Stimulated activated CD8-positive, alpha-beta memory T cell treated with anti-CD3 and anti-CD28 coated beads, Interleukin-15, amount 100 ng/mL, for 48 hours (primary cell): Measurements from ENCODE around the gene ZNF503.
"Not testable (repeated sequence)": the region's sequence is repeated elsewhere in the genome, so short reads cannot be mapped to it uniquely, and the experiment has no call there.

Source experiments
- DNase-seq, 2 donors: peaks; one replicate each; pipeline ENCODE4 v3.0.0-alpha.2; 2020; ENCODE audit warnings: low read depth in 2 of 2

ZNF503 gene

DNA sequence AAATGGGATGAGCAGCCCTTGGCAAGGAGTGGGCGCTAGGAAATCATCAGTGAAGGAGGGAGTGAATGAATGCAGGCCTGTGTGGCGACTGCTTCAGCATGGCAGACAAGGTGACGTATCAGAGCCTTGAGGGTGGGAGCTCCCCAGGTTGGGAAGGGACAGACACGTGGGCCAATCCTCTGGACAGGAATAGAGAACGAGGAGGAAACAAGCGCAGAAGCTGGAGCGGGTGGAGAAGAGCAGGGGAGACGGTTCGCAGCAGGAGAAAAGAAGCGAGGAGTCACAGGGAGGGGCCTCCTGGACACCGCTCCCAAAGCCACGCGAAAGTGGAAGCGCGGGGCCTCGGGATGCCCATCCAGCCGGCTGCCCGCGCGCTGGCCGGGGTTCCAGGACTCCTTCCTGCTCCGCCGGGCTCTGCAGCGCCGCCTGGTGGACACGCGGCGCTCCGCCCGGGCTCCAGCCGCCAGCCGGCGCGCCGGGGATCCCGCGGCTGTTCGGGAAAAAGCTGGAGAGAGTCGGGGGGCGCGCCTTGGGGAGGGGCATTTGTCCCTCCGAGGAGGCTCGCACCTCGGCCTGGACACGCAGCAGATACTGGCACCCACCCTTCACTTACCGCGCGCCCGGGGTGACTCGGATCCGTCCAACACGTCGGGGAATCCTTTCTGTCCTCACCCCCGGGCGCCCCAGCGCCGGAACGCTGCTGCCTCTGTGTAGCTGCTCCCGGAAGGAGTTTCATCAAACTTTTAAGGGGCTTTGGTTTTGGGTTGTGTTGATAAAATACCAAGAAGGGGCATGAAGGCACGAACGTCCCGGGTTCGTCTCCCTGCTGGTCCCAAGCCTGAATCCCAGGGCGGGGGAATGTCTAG, 6.3 kb downstream of the ZNF503 start:
- no peak for DNase-seq

DNA sequence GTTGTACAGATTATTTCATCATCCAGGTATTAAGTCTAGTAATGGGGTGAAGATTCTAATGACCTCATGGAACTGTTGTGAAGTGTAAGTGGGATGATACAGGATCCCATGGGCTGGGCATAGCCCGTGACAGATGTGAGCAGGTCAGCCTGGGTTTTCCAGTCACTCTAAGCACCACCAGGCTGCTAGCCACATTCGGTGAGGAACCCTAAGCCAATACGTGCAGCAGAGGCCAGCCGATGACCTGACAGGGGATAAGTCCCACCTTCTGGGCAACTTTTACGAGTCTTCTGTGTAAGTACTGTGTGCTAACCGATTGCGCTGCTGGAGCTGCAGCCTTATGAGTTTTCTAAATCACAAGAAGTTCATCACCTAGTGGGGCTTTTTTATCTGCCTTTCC, 7.3 kb downstream of the ZNF503 start:
- no peak for DNase-seq

DNA sequence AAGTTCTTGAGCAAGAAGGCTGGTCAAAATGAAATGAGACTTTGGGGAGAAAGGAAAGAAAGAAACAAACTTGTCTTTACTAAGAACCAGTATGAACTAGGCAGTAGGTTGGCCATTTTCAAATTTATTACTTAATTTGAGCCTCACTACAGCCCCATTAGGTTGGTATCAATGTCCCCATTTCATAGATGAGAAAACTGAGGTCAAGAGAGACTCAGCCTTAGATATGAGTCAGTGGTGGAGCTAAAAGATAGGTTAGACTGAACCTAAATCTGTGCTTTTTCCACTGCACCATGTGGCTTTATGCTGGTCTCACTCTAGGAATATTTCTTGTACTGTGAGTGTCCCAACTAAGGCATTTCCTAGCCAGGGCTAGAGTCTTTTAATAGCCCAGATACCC, 8.8 kb downstream of the ZNF503 start:
- no peak for DNase-seq

DNA sequence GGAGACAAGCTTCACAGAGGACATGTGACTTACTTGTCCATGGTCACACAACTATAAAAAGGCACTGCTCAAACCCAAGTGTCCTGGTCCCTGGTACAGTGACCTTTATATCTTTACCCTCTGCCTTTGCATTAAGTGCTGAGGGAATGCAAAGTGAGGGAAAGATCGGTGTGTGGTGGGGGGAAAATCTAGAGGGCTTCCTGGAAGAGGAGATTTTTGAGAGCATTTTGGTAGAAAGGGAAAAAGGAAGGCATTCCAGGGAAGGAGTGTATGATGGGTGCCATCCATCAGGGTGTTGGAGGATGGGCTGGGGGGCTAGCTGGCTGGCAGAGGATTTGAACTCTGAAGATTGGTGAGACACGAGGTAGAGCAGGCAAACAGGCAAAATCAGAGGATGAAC, 9.3 kb downstream of the ZNF503 start:
- DNase-seq = no peak

DNA sequence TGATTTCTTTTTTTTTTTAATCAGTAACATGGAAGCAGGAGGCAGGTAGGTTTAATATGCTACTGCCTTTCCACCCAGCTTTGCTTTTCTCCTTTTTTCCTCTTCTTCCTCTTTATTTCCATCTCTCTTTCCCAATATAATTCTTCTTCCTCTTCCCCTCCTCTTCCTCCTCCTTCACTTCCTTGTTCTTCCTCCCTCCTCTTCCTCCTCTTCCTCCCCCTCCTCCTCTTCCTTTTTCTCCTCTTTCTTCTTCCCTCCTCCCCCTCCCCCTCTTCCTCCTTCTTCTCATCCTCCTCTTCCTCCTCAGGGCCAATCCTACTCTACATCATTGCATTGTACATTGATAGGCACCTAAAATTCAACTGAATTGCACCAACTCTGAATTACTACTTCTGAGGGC, 11.4 kb downstream of the ZNF503 start:
- no peak for DNase-seq

DNA sequence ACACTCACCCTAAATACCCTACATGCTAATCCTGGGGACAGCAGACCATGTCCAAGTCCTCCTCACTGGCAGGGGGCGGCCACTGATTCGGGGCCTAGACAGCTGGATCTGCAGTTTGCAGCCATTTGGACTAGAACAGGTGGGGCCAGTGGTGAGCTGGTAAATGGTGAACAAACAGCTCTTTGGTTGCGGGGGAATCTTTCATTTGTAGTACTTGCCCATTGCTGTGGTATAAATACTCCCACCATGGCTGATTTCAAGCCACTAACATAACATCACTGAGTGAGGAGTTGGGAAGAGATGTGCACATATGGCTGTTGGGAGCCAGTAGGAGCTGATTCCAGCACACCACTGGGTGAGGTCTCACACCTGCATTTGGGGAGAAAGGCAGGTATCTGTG, 13.5 kb downstream of the ZNF503 start:
- DNase-seq = no peak

DNA sequence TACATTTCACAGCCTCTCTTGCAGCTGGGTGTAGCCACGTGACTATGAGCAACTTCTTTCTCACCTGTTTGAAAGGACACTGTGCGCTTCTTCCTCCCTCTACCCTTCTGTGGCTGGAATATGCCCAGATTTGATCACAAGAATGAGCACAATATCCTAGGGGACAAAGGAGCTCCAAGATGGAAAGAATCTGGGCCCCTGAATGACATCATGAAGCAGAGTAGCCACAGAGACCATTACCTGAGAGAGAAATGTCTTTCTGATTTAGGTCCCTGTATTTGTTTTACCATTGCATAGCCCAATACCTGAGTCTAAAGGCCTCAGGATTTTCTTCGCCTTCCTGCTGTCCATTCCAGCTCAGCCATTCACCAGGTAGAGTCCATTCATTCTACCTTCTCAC, 15.4 kb downstream of the ZNF503 start:
- no peak for DNase-seq

DNA sequence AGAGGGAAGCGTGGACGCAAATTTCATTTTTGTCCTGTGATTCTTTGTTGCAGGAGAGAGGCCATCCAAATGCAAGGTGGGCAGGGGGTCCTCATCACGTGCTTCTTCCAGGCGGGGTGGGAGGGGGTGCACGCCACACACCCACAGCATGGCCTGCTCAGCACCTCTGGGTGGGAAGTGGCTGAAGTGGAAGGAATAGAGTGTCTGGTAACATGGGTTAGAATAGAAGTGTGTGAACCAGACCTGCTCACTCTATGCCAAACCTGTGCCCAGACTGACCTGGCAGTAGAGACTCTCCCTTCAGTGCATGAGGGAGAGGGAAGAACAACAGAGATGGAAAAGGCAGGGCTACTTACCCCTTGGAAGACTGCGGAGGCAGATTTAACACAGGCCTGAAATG, 21.7 kb downstream of the ZNF503 start:
- DNase-seq = no peak

DNA sequence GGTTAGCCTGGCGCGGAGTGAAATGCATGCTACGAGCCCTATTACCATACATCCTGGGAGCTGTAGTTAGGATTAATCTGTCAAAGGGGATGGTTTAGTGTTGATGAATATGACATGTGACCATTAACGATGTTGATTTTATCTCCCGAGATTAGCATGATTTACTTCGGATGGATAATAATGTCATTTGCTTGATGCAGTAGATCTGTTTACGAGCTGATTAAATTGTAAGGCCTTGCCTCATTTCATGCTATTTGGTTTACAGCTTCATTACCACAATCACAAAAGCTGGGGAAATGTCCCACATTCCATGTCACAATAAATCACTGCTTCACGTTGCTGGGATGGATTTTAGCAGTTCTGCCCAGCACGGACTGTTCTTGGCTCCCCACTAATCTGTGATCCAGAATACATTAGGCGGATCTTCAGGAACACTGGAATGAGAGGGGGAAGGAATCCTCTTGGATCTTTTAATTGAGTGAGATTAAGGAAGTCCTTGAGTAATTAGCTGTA, 22.3 kb downstream of the ZNF503 start:
- DNase-seq = no peak

DNA sequence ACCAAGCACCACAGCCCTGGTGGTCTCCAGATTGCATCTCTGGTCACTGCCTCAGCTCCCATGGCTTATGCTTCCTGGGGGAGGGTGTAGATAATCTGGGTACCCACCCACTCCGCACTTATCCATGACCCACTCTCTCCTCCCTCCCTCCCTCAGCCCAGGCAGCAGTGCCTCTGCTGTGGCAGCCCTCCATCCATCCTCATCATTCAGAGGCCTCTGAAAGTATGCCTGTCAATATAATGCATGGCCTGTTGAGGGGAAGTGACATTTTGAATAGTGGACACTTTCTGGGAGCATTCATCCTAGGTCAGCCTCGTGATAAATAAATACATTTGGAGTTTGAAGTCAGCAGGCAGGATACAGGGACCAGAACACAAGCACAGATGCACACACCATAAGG, 23.2 kb downstream of the ZNF503 start:
- DNase-seq = no peak

DNA sequence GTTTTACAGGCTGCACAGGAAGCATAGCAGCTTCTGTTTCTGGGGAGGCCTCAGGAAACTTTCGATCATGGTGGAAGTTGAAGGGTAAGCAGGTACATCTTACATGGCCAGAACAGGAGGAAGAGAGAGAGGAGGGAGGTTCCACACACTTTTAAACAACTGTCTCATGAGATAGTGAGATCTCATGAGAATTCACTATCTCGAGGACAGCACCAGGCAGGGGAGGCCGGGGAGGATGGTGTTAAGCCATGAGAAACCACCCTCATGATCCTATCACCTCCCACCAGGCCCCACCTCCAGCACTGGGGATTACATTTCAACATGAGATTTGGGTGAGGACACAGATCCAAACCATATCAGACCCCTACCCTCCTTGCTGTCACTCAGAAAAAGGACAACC, 23.7 kb downstream of the ZNF503 start:
- DNase-seq = no peak

DNA sequence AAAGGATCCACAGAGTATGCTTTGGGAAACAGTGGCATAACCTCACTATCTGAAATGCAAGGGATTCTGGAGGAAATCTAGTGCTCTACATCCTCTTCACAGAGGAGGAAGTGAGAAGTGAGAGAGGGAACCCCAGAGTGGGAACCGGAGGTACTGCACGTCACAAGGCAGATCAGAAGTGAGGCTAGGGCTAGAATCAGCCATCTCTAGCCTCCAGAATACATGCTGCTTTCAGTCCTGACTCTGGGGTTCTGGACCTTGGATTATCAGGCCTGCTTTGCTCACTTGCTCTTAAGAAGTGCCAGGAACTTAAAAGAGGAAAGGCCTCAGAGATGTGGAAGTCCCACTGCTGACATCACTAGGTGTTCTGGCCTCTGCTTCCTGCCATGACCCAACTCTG, 25.7 kb downstream of the ZNF503 start:
- no peak for DNase-seq

DNA sequence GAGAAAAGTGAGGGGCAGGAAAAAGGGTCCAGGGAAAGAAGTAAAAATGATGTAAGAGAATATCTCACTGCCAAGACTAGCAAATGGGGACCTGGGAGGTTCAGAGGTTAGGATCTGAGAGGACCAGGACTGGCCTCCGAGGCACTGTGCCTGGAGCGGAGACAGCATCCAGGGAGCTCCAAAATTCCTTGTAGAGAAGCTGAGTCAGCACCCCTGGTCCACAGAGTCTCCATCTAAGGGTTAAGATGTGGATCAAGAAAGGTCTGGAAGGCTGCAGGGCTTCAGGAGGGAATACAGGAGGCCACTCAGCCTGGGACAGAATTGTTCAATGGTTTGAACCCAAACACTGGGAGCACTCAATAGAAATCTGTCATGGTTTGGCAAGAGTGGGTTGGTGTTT, 30.6 kb downstream of the ZNF503 start:
- no peak for DNase-seq

DNA sequence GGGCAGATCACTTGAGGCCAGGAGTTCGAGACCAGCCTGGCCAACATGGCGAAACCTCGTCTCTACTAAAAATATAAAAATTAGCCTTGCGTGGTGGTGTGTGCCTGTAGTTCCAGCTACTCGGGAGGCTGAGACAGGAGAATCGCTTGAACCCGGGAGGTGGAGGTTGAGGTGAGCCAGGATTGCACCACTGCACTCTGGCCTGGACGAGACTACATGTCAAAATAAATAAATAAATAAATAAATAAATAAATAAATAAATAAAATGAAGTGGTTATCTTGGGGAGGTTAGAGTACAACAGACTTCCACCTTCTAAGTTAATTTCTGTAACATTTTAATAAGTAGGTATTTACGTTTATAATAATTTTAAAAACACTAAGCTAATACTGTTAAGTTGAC, 31.7 kb downstream of the ZNF503 start:
- DNase-seq = not testable (repeated sequence)

DNA sequence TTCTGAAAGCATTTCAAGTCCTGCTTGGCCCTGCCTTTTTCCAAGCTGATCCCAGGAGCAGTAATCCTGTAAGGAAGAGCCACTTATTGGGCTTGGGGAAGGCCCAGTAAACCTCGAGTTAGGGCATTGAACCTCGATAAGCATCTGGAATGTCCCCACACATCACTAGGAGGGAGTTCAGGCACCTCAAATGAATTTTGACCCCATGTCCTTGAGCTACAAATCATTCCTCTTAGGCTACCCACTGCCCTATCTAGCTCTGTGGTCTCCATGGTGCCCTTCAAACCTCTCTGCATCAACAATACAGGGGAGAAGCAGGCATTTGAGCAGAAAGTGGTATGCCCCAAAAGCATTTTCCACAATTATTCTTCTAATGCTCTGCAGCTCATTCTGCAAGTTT, 33.7 kb downstream of the ZNF503 start:
- DNase-seq = no peak

DNA sequence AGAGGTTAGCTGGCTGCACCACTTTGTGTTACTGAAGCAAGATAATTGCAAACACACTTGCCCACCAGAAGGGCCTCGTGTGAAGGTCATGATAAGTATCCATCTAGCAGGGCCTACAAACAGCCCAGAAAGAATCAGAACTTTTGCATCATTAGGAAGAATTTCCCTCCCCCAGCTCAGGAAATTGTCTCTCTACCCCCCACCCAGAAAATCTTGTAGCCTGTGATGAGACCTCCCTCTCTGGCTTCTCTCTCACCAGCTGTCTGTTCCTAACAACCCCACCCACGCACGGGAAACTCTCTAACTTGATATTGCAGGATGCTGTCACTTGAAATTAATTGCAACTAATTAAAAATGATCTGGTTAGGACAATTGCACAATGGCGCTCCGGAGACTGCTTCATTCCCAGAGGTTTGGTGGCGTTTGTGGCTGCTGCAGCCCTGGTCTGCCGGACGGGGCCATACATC, 34.5 kb downstream of the ZNF503 start:
- no peak for DNase-seq

DNA sequence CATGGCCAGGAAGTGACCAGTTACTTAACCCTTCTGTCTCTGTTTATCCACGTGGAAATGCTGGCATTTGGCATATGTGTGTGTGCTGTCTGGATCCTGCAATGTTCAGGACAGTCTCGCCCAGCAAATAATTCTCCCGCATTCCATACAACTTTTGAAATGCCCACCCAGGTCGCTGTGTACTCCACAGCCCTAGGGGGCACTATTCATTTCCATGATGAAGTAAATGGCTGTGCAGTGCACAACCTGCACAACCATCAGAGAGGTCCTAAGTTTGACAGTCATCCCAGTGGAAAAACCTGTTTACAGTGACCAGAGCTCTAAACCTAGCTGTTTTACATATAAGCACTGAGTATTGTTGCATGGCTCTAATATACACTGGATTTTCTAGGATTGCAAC, 38.1 kb downstream of the ZNF503 start:
- no peak for DNase-seq

DNA sequence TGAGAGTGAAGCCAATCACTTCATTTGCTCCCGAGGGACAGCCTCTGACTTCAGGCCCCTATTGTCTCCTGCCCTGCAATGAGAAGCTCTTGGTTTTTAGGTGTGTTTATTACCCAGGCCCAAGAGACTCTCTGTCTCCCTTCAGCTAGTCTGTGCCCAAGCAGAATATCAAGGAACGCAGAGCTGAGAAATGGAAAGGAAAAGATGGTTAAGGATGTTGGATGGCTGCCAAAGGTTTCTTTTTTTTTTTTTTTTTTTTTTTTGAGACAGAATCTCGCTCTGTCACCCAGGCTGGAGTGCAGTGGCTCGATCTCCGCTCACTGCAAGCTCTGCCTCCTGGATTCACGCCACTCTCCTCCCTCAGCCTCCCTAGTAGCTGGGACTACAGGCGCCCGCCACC, 41.7 kb downstream of the ZNF503 start:
- not testable (repeated sequence) for DNase-seq

DNA sequence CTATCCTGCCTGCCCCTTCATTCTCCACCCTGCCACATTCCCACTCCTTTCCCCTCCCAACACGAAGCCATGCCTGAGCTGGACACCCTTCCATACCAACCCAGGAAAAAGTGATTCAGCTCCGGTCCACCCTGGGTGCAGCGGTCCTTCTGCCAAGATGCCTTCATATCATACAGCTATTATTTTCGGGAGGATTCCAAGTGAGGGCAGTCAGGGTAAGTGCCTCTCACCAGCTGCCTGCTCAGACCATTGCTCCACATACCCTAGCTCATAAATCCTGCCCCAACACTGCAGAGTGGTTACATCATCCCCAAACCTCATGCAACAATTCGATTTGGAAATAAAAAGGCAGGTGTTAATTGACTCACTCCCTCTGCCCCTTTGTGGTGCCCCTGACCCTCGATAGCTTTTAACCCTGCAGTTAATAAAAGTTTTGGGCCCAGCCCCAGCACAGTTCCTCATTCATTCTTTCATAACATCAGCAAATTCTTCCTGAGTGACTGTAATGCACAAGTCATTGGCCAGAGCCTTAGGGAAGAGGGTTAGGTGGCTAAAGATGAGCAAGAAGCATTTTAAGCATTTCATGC, 42.6 kb downstream of the ZNF503 start:
- DNase-seq = no peak

DNA sequence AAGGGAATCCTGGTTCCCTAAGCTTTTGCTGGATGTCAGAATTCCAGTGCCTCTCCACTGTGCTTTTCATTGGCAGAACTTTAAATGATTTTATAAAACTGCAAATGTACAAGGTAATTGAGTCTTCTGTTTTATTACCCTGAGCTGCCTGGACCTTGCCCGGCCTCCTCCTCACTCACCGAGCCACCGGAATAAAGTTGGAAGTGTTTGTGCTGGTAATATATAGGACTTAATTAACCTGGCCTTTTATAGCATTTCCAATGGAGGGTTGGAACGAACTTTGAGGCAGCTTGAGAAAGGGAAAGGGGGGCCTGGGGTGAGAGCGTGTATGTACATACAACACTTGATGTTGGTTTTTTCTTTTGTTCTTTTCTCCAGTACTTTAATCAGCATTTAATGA, 43.4 kb downstream of the ZNF503 start:
- no peak for DNase-seq

DNA sequence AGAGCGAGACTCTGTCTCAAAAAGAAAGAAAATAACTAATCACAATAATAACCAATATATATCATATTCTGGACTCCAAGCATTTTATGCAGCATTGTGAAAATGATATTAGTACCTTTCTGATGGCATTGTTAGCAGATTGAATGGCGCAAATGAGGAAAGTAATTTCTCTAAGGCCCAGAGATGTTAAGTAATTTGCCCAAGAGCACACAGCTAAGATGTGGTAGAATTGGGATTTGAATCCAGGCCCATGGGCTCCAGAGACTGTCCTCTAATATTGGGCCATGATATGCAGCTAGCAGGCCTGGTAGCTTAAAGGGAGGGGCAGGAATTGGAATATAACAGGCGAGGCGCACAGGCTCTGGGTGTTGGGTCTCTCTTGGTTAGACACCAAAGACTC, 44.1 kb downstream of the ZNF503 start:
- no peak for DNase-seq

DNA sequence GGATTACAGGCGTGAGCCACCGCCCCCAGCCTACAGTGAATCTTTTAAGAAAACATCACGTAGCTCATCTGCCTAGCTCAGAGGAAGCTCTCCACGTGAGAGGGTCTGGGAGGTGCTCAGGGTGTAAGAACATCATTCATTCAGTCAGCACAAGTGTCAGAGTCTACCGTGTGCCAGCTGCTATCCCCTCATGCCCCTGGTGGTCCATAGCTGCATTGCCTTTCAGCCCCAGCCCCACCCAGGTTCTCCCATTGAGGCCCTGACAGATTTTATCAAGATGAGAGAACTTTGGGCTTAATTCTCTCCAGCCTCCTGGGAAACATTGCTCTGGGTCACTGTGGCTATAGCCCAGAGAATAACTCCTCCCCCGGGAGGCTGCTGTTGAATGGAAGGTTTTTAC, 45.1 kb downstream of the ZNF503 start:
- DNase-seq = no peak

DNA sequence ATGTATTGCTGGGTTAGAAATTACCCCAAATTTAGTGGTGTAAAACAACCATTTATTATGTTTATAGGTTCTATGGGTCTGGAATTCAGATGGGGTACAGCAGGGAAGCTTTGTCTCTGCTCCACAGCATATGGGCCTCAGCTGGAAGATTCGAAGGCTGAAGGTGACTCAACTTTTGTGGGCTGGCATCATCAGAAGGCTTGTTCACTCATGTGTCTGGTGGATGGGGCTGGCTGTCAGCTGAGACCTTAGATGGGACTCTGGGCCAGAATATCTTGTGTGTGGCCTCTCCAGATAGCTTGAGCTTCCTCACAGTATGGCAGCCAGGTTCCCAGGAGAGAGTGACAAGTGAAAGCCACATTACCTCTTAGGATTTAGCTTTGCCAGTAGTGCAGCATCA, 45.9 kb downstream of the ZNF503 start:
- no peak for DNase-seq
